Embryonic facial prominence (tissue), 1 donor: ENCODE data around the gene CCR9.
A peak's percentile ranks its signal among the peaks of the same experiment; 100 is the strongest.

Experiments
- DNase-seq: peaks from one replicate; pipeline ENCODE4 v3.0.0-alpha.2; 2016; ENCODE audit errors: extremely low spot score

CCR9 gene

DNA sequence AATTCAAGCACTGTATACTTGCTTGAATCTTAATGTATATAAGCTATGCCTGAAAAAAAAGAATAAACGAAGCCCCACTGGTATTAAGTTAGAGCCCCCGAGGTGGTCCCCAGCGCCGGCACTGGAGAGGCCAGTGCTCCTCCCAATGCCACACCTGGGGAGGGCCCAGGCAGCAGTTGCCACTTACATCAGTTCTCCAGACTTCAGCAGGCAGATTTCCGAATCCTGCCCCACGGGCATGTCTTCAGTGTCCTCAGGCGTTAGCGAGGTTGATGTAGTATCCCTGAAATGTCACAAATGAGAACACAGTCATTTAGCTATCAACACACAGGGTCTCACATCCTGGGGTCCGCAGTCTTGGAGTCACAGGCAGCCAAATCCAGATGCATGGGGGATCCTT lies 49.9 kb downstream of the CCR9 start:
- DNase-seq = no peak

DNA sequence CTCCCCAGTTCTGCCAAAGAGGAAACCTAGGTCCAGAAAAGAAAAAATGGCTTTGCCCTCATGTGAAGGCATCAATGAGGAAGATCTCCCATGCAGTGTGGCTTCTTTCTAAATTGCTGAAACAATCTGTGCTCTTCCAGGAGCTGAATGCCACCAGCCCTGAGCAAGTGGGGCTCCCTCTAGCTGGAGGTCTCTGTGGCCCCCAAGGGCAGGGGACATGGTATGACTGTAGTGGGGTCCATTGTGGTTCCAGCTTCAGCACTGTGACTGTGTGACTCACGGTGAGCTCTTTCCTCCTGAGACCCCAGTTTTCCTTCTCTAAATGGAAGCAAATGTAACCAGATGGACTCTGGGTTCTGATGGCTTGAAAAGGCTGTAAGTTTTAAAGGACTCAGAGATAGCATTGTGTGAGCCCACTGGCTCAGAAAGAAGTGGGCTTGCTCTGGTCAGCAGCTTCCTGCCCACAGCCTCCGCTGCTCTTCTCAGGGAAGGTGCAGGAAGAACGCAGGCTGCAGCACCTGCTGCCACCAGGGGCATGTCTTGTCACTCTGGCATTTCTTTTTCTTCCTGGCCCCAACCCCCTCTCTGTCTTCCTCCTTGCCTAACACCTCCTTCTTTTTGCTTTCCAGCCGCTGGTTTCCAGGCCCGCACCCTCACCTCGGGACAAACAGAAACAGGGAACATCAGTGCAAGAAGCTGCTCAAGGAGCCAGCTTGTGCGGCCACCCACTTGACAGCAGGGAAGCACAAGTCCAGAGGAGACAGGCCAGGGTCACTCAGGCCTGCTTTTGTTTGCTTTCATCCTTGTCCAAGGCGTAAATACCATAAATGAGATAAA lies 51.1 kb downstream of the CCR9 start:
- DNase-seq = no peak

GRCh38 chr3:45938043-45938435 lies 51.7 kb downstream of the CCR9 start:
- DNase-seq = no peak

DNA sequence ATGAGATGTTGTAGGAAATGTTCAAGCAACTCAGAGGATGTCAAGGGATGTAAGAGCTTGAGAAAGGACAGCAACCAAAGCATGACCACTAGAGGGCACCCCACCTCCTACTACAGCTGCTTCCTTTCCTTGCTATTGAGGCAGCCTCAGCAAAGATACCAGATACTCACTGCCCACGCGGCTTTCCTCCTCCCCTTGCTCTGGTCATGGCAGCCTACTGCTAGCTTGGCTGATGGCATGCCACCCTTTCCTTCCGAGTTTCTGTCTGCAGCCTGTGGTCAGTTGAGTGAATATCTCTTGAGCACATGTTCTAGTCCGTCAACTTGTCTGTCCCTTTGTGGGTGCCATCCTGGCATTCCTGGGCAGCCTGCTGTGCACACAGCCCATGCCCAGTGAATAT lies 52.5 kb downstream of the CCR9 start:
- peak; percentile 80 for DNase-seq

DNA sequence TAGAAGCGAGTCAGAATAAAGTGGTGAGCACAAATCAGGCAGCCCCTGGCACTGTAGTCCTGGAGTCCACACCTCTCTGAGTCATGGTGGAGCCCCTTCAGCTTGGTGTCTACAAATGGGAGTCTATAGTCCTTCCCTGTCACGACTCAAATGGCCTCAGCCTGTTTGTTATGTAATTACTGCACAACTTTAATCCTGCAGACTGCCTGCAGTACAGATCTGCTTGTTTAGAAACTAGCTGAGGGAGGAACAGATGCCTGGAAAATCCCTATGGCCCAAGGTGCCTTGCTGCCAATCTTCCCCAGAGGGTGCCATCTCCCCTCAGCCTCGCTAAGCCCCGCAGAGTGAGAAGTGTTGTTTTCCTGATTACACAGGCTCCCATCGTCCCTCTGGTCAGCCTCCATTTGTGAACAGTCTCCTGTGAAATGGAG lies 53.0 kb downstream of the CCR9 start:
- no peak for DNase-seq

DNA sequence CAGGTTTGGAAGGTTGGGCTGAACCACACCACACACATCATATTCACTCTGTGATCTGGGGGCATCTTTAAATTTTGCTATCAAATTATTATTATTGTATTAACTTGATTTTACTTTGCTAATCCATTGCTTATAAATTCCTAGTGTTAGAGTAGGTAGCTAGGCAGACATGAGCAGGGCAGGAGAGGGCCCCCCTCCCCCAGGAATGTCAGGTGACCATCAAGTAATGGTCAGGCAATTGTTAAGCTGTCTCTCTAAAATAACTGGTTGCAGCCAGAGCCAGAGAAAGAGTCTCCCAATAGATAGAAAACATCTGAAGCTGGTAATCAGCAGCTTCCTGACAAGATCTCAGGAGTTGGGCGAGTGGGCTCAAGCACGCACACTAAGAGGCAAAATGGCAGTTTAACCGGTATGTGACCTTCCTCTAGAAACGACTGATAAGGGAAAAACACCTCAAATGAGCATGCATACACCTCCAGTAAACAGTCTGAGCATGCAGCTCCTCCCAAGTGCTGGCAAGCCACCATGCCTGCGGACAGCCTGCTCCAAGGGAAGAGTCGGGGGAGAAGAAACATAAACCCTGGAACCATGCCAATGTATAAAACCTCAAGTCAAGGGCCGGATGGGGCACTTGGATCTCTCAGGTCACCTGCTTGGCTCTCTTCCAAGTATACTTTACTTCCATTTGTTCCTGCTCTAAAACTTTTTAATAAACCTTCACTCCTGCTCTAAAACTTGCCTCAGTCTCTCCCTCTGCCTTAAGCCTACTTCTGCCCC lies 53.8 kb downstream of the CCR9 start:
- DNase-seq = no peak

DNA sequence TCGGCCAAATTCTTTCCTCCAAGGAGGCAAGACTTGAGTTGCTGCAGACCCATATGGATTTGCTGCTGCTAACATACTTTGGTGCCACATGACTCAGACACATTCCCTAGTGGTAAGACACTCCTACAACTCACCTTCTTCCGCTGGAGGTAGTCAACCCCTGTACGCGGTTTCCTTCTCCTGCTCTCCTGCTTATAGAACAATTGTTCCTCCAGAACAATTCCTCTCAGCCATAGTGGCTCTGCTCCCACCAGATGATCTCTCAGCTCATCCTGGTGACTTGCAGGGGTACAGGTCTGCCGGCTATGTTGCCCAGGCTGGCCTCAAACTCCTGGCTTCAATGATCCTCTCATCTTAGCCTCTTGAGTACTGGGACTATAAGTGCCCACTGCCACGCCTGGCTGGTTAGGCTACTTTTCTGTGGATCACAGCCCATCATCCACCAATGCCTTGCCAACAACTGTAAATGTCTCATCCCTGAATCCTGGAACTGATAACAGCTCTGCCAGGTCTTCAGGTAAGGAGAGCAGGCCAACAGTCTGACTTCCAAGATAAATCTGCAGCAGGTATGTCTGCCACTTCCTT lies 54.5 kb downstream of the CCR9 start:
- DNase-seq = no peak

GRCh38 chr3:45942051-45942825 lies 55.9 kb downstream of the CCR9 start:
- no peak for DNase-seq

GRCh38 chr3:45943207-45943846 lies 57.0 kb downstream of the CCR9 start, which contains the start of gene CXCR6:
CXCR6 (plus strand) TSS chr3:45943464; CDS start chr3:45946482, 3,018 bp downstream.
- no peak for DNase-seq

GRCh38 chr3:45944830-45945620 lies 58.7 kb downstream of the CCR9 start:
- DNase-seq = no peak

DNA sequence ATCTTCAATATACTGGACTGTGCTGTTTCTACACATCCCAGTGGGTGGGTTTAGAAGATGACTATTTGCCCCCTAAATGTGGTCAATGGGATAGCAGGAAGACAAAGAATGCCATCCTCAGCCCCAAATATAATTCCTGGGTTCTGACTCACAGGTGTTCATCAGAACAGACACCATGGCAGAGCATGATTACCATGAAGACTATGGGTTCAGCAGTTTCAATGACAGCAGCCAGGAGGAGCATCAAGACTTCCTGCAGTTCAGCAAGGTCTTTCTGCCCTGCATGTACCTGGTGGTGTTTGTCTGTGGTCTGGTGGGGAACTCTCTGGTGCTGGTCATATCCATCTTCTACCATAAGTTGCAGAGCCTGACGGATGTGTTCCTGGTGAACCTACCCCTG lies 60.0 kb downstream of the CCR9 start:
- no peak for DNase-seq

DNA sequence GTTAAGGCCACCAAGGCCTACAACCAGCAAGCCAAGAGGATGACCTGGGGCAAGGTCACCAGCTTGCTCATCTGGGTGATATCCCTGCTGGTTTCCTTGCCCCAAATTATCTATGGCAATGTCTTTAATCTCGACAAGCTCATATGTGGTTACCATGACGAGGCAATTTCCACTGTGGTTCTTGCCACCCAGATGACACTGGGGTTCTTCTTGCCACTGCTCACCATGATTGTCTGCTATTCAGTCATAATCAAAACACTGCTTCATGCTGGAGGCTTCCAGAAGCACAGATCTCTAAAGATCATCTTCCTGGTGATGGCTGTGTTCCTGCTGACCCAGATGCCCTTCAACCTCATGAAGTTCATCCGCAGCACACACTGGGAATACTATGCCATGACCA lies 60.5 kb downstream of the CCR9 start:
- no peak for DNase-seq

DNA sequence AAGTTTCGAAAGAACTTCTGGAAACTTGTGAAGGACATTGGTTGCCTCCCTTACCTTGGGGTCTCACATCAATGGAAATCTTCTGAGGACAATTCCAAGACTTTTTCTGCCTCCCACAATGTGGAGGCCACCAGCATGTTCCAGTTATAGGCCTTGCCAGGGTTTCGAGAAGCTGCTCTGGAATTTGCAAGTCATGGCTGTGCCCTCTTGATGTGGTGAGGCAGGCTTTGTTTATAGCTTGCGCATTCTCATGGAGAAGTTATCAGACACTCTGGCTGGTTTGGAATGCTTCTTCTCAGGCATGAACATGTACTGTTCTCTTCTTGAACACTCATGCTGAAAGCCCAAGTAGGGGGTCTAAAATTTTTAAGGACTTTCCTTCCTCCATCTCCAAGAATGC lies 61.0 kb downstream of the CCR9 start:
- no peak for DNase-seq

GRCh38 chr3:45948311-45948781 lies 62.0 kb downstream of the CCR9 start:
- no peak for DNase-seq

GRCh38 chr3:45948881-45949280 lies 62.5 kb downstream of the CCR9 start:
- no peak for DNase-seq

GRCh38 chr3:45949432-45949831 lies 63.1 kb downstream of the CCR9 start:
- no peak for DNase-seq

DNA sequence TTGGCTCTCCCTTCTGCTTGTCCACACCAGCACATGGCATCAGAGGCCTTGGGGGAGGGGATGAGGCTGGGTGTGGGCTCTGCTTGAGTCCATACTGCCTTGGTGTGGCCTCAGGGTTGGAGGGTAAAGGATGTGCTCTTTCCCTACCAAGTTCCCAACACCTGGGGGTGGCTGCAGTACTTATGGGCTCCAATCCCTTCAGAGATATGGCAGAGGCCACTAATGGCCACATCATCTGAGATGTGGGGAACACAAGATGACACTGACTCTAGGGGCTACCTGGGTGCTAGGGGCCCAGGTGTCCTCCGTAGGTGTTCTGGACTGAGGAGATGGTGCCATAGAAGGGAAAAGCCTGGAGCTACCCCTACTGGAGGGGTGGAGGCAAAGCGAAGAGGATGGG lies 63.8 kb downstream of the CCR9 start:
- DNase-seq = no peak

GRCh38 chr3:45950686-45951600 lies 64.6 kb downstream of the CCR9 start:
- DNase-seq = no peak

DNA sequence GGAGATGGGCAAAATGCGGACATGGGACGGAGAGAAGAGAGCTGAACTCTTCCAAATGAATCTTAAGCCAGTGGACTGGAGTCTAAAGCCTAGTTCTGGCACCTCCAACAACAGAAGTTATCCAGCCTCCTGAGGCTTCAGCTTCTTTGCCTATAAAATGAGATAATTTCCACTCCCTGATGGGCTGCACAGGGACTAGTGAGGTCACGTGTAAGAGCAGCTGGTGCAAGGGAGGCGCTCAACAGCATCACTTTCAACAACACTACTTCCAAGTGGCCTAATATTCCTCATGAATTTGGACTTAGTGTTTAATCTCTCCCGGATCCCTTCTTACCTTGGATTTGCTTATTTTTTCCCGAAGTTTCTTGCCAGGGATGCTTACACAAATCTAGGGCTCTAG lies 65.6 kb downstream of the CCR9 start:
- no peak for DNase-seq
